Aorta (tissue), 5 donors: ENCODE data around the gene ERC1. TPM values are rescaled to one million over a fixed set of nuclear protein-coding genes. Genes with fewer than 3 reads are reported as not detected.
A peak's percentile ranks its signal among the peaks of the same experiment; 100 is the strongest.

Experiments
- ATAC-seq: fragments of 200-7000 bp; cut with Tn5 transposase; one replicate; pipeline ENCODE4 v1.9.1; 2022; ENCODE audit warnings: moderate library complexity; ENCODE audit not compliant: low FRiP score
- DNase-seq, 2 donors: peaks; one replicate each; pipeline ENCODE4 v3.0.0-alpha.2; 2020
- H3K27ac ChIP-seq, 2 donors: one replicate each; pipeline ENCODE4 v1.5.1; 2013; ENCODE audit warnings: low read length in 2 of 2, mild to moderate bottlenecking in 2 of 2, moderate library complexity in 2 of 2, control low read depth in 1 of 2, inconsistent platforms in 1 of 2, low read depth in 1 of 2
- H3K27me3 ChIP-seq, 2 donors: one replicate each; pipeline ENCODE4 v1.6.1; 2013; ENCODE audit warnings: control low read depth in 1 of 2, low read length in 1 of 2, mild to moderate bottlenecking in 1 of 2, moderate library complexity in 1 of 2; ENCODE audit not compliant: insufficient read depth in 2 of 2, control insufficient read depth in 1 of 2
- H3K36me3 ChIP-seq, 2 donors: one replicate each; pipeline ENCODE4 v1.6.1; 2013; ENCODE audit warnings: control low read depth in 1 of 2, low read length in 1 of 2, mild to moderate bottlenecking in 1 of 2; ENCODE audit not compliant: insufficient read depth in 2 of 2, control insufficient read depth in 1 of 2
- H3K4me1 ChIP-seq, 2 donors: one replicate each; pipeline ENCODE4 v1.6.1; 2013; ENCODE audit warnings: low read length in 2 of 2, control low read depth in 1 of 2, mild to moderate bottlenecking in 1 of 2, moderate library complexity in 1 of 2; ENCODE audit not compliant: insufficient read depth in 2 of 2, control insufficient read depth in 1 of 2
- H3K4me3 ChIP-seq, 2 donors: one replicate each; pipeline ENCODE4 v1.5.1; 2013; ENCODE audit warnings: low read length in 2 of 2, control low read depth in 1 of 2, mild to moderate bottlenecking in 1 of 2
- H3K9me3 ChIP-seq: one replicate; pipeline ENCODE4 v1.6.1; 2013; ENCODE audit warnings: mild to moderate bottlenecking, low read length; ENCODE audit not compliant: control insufficient read depth
- WGBS, 2 donors: extraction: QIAGEN DNeasy Blood & Tissue Kit; methylation state at CpG; one replicate each; pipeline ENCODE4 v1.1.7; 2013; 5-methylcytosine and 5-hydroxymethylcytosine counted together
- intact Hi-C, 2 donors: fragments of 100-400 bp; cut with DNase I; formaldehyde crosslinking; loops; one replicate each; pipeline versions ENCODE4 v1.14.2 to v1.15.0; 2022
- polyA plus RNA-seq, 2 donors: library from polyadenylated mRNA; stranded (reverse); fragments of 200-250 nt; gene quantifications; one replicate each; pipeline ENCODE4 v1.2.3, GENCODE V29; 2013
- total RNA-seq, 2 donors: library from RNA; stranded (reverse); fragmentation: NEBNext Ultra II Directional; extraction: Animal tissue kit (Norgen Biotek cat#: 25700); gene quantifications; one replicate each; pipeline ENCODE4 v1.2.1, GENCODE V29; 2021
- donor health status: healthy with polysubstance abuse.
- donor health status: Bipolar disorder and iron deficiency.
- donor health status: DM: no; HTN: no; CAD: no.
- donor health status: DM: no; HTN: no; CAD: no.
- donor health status: DM: yes; HTN: yes; CAD: no.

The ERC1 gene
- total and polyA plus RNA-seq, 4 donors, result 8.1 to 99.8 (median 45.3) TPM

- Histone ChIP-seq H3K27me3 (no peaks in the 10 kb centered on the region), H3K4me1 (no peaks in the 10 kb centered on the region), H3K27ac (no peak overlapping the region), H3K9me3 (no peaks in the 10 kb centered on the region), H3K4me3 (peak overlapping the region; percentile 79 to 80), H3K36me3 (no peaks in the 10 kb centered on the region)
- intact Hi-C loops, result no loop called here
- WGBS, 2 donors, result 74 to 83% methylated on average over 11 of the region's 11 CpGs
- no peak for ATAC-seq
- DNase-seq, result no peak
These were observed 538.3 kb downstream of the ERC1 start for GRCh38 chr12:1529228-1529861.

- no peaks in the 10 kb centered on the region for H3K27me3 ChIP-seq
- DNase-seq (no peak), ATAC-seq (peak; percentile 30)
- H3K4me1 ChIP-seq, result no peaks in the 10 kb centered on the region
- no peaks in the 10 kb centered on the region for H3K9me3 ChIP-seq
- no peak overlapping the region for H3K27ac ChIP-seq
- WGBS, 2 donors, result 3 to 6% methylated on average over 59 to 101 of the region's 101 CpGs
- peak overlapping the region; percentile 79 to 80 for H3K4me3 ChIP-seq
- intact Hi-C loops, result no loop called here
- no peaks in the 10 kb centered on the region for H3K36me3 ChIP-seq
These were observed 539.0 kb downstream of the ERC1 start for GRCh38 chr12:1529862-1530591.

- Histone ChIP-seq H3K36me3 (no peaks in the 10 kb centered on the region), H3K4me1 (no peaks in the 10 kb centered on the region), H3K27ac (no peak overlapping the region), H3K4me3 (peak overlapping the region; percentile 79 to 80), H3K27me3 (no peaks in the 10 kb centered on the region), H3K9me3 (no peaks in the 10 kb centered on the region)
- intact Hi-C loops, result no loop called here
- ATAC-seq (no peak), DNase-seq (no peak)
- 1 to 2% methylated on average over 25 to 99 of the region's 99 CpGs for WGBS, 2 donors
These were observed 539.6 kb downstream of the ERC1 start for GRCh38 chr12:1530592-1531152.

GRCh38 chr12:1531153-1531653 is 540.2 kb downstream of the ERC1 start:
- Histone ChIP-seq H3K4me1 (no peaks in the 10 kb centered on the region), H3K27ac (no peak overlapping the region), H3K36me3 (no peaks in the 10 kb centered on the region), H3K4me3 (peak overlapping the region; percentile 79 to 80), H3K9me3 (no peaks in the 10 kb centered on the region), H3K27me3 (no peaks in the 10 kb centered on the region)
- WGBS, 2 donors, result 2 to 6% methylated on average over 40 to 56 of the region's 56 CpGs
- DNase-seq, result no peak
- peak; percentile 23 for ATAC-seq
- intact Hi-C loops, result no loop called here

- Histone ChIP-seq H3K27me3 (no peaks in the 10 kb centered on the region), H3K36me3 (no peaks in the 10 kb centered on the region), H3K9me3 (no peaks in the 10 kb centered on the region), H3K27ac (no peak overlapping the region), H3K4me3 (no peak overlapping the region), H3K4me1 (no peaks in the 10 kb centered on the region)
- 63 to 71% methylated on average over 26 of the region's 26 CpGs for WGBS, 2 donors
- ATAC-seq (no peak), DNase-seq (no peak)
- intact Hi-C loops, result no loop called here
These were observed 540.8 kb downstream of the ERC1 start for GRCh38 chr12:1531654-1532374.

- Histone ChIP-seq H3K4me1 (no peaks in the 10 kb centered on the region), H3K27ac (no peak overlapping the region), H3K4me3 (no peak overlapping the region), H3K9me3 (no peaks in the 10 kb centered on the region), H3K27me3 (no peaks in the 10 kb centered on the region), H3K36me3 (no peaks in the 10 kb centered on the region)
- DNase-seq (no peak), ATAC-seq (no peak)
- intact Hi-C loops, result no loop called here
- 90 to 93% methylated on average over 11 of the region's 11 CpGs for WGBS, 2 donors
These were observed 541.5 kb downstream of the ERC1 start for GRCh38 chr12:1532375-1533165.

GRCh38 chr12:1533205-1533601 is 542.2 kb downstream of the ERC1 start:
- Histone ChIP-seq H3K27ac (no peak overlapping the region), H3K36me3 (no peaks in the 10 kb centered on the region), H3K4me3 (no peak overlapping the region), H3K9me3 (peaks cover under 1% of the 10 kb centered on the region), H3K27me3 (no peaks in the 10 kb centered on the region), H3K4me1 (no peaks in the 10 kb centered on the region)
- DNase-seq (no peak), ATAC-seq (no peak)
- intact Hi-C loops, result no loop called here
- 72 to 89% methylated on average over 9 of the region's 9 CpGs for WGBS, 2 donors
